Loucy (cell line): ENCODE data around the gene PBX4.

ENCODE experiments used
- H2AFZ ChIP-seq: fragments of 200-600 bp; sonication (generic); 2 replicates; pipeline ENCODE4 v1.6.0; 2016; ENCODE audit warnings: antibody characterized with exemption, mild to moderate bottlenecking, low read length, moderate library complexity
- H3F3A ChIP-seq: fragments of 200-600 bp; 2 replicates; pipeline ENCODE4 v1.6.0; 2016; ENCODE audit warnings: antibody characterized with exemption, low read depth, mild to moderate bottlenecking
- H3K27me3 ChIP-seq: fragments of 200-600 bp; sonication (generic); 2 replicates; pipeline ENCODE4 v1.6.1; 2014; ENCODE audit warnings: low read length, mild to moderate bottlenecking; ENCODE audit not compliant: insufficient read depth, poor library complexity, severe bottlenecking
- H3K36me3 ChIP-seq: fragments of 200-600 bp; sonication (generic); 2 replicates; pipeline ENCODE4 v1.6.1; 2016; ENCODE audit warnings: low read length; ENCODE audit not compliant: insufficient read depth
- H3K4me1 ChIP-seq: fragments of 200-600 bp; sonication (generic); 2 replicates; pipeline ENCODE4 v1.5.1; 2014; ENCODE audit warnings: low read length, mild to moderate bottlenecking; ENCODE audit not compliant: insufficient read depth, poor library complexity, severe bottlenecking
- H3K4me2 ChIP-seq: fragments of 200-600 bp; sonication (generic); 2 replicates; pipeline ENCODE4 v1.6.0; 2014; ENCODE audit warnings: antibody characterized with exemption, low read length, low read depth, mild to moderate bottlenecking; ENCODE audit not compliant: poor library complexity, severe bottlenecking
- H3K4me3 ChIP-seq: fragments of 200-600 bp; sonication (generic); 2 replicates; pipeline ENCODE4 v1.5.1; 2014; ENCODE audit warnings: low read length, mild to moderate bottlenecking, mixed read lengths; ENCODE audit not compliant: poor library complexity, severe bottlenecking
- H3K79me2 ChIP-seq: fragments of 200-600 bp; sonication (generic); 2 replicates; pipeline ENCODE4 v1.6.1; 2014; ENCODE audit warnings: low read length; ENCODE audit not compliant: insufficient read depth
- H3K9ac ChIP-seq: fragments of 200-600 bp; sonication (generic); 2 replicates; pipeline ENCODE4 v1.6.0; 2014; ENCODE audit warnings: mild to moderate bottlenecking, low read depth, low read length, moderate library complexity; ENCODE audit not compliant: poor library complexity, severe bottlenecking
- H3K9me2 ChIP-seq: fragments of 200-600 bp; sonication (generic); replicated peaks from 2 replicates; pipeline ENCODE4 v1.6.1; 2016; ENCODE audit warnings: low read depth, low read length, mixed read lengths
- H3K9me3 ChIP-seq: fragments of 200-600 bp; sonication (generic); 2 replicates; pipeline ENCODE4 v1.6.1; 2014; ENCODE audit warnings: mild to moderate bottlenecking, antibody characterized with exemption, low read length, low read depth; ENCODE audit not compliant: insufficient read depth
- H4K20me1 ChIP-seq: fragments of 200-600 bp; sonication (generic); 2 replicates; pipeline ENCODE4 v1.6.0; 2014; ENCODE audit warnings: antibody characterized with exemption, low read length, mild to moderate bottlenecking; ENCODE audit not compliant: insufficient read depth, poor library complexity, severe bottlenecking
- EZH2phosphoT487 ChIP-seq: fragments of 200-600 bp; IDR thresholded peaks from 2 replicates; pipeline ENCODE4 v1.6.1; 2018; ENCODE audit warnings: antibody characterized with exemption, mild to moderate bottlenecking, moderate library complexity, borderline replicate concordance
- TF ChIP-seq, protein P1 (sequence below): fragments of 200-600 bp; sonication (generic); conservative IDR thresholded peaks from 2 replicates; pipeline ENCODE4 v1.5.1; 2014; ENCODE audit warnings: mild to moderate bottlenecking, antibody characterized with exemption, low read length

The PBX4 gene

DNA sequence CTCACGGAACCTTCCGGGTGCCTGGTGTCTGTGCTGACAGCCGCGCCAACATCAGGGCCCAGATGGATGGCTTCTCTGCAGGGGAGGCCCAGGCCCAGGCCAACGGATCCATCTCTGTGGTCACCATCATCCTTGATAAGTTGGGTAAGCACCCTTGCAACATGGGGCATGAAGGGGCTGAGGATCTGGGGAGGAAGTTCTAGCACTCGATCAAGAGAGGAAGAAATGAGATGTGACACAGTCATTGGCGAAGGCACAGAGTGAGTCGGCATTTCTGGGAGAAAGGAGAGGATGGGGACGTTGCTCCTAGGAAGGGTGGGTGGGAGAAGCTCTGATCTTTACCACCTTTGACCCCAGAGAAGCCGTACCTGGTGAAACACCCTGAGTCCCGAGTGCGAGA lies 76.0 kb downstream of the PBX4 start:
- Histone ChIP-seq H3K9me3 (no peaks in the 10 kb centered on the region), H3K4me2 (no peak overlapping the region)

GRCh38 chr19:19541616-19542015 lies 76.9 kb downstream of the PBX4 start:
- Histone ChIP-seq H3K9ac (no peak overlapping the region), H3F3A (no peaks in the 10 kb centered on the region), H3K4me3 (no peak overlapping the region), H4K20me1 (no peaks in the 10 kb centered on the region), H3K36me3 (no peaks in the 10 kb centered on the region), H3K9me2 (no peaks in the 10 kb centered on the region), H3K9me3 (no peaks in the 10 kb centered on the region), H3K27me3 (no peaks in the 10 kb centered on the region), H3K4me1 (no peaks in the 10 kb centered on the region), H3K79me2 (no peaks in the 10 kb centered on the region), H2AFZ (no peak overlapping the region), H3K4me2 (no peak overlapping the region)
- TF ChIP-seq EZH2phosphoT487 = no peak
- TF ChIP-seq, protein P1, sequence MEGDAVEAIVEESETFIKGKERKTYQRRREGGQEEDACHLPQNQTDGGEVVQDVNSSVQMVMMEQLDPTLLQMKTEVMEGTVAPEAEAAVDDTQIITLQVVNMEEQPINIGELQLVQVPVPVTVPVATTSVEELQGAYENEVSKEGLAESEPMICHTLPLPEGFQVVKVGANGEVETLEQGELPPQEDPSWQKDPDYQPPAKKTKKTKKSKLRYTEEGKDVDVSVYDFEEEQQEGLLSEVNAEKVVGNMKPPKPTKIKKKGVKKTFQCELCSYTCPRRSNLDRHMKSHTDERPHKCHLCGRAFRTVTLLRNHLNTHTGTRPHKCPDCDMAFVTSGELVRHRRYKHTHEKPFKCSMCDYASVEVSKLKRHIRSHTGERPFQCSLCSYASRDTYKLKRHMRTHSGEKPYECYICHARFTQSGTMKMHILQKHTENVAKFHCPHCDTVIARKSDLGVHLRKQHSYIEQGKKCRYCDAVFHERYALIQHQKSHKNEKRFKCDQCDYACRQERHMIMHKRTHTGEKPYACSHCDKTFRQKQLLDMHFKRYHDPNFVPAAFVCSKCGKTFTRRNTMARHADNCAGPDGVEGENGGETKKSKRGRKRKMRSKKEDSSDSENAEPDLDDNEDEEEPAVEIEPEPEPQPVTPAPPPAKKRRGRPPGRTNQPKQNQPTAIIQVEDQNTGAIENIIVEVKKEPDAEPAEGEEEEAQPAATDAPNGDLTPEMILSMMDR = no peak

More for the DNA sequence above, 76.0 kb downstream of the PBX4 start:
- Histone ChIP-seq H3K9me2 (no peaks in the 10 kb centered on the region), H3F3A (no peaks in the 10 kb centered on the region), H3K9ac (no peak overlapping the region), H4K20me1 (no peaks in the 10 kb centered on the region), H2AFZ (no peak overlapping the region), H3K4me3 (no peak overlapping the region), H3K4me1 (no peaks in the 10 kb centered on the region), H3K79me2 (no peaks in the 10 kb centered on the region), H3K27me3 (no peaks in the 10 kb centered on the region), H3K36me3 (no peaks in the 10 kb centered on the region)
- no peak for TF ChIP-seq EZH2phosphoT487
- TF ChIP-seq, protein P1 = no peak

DNA sequence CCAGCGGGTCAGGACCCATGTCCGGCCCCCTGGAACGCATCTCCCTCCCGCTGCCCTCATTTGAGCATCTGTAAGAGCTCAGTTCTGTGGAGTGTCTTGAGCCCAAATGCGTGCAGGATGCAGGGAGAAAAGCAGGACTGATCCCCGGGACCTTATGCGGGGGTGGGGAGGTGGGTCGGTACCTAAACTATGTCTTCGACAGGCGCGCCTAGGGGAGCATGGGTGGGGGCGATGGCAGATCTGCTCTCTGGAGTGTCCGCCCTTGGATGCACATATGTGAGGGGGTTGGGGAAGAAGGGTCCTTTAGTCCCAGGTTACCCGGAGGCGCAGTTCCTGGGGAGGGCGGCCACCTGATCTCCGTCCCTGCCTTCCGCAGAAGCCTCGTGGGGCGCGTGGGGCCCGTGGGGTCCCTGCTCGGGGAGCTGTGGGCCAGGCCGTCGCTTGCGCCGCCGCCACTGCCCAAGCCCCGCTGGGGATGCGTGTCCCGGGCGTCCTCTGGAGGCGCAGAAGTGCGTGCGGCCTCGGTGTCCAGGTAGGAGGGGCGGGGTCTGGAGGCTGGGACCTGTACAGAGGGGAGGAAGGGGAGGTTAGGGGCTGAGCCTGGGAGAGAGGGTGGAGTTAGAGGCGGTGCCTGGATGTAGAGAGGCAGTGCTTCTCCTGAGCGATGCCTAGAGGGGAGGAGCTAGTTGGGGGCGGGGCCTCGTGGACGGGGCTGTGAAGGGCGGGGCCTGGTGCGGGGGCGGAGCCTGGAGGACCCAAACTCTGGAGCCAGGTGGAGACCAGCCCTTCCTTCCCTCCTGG lies 77.6 kb downstream of the PBX4 start:
- Histone ChIP-seq H3K79me2 (no peaks in the 10 kb centered on the region), H2AFZ (no peak overlapping the region), H3K9ac (no peak overlapping the region), H3K9me3 (no peaks in the 10 kb centered on the region), H3K4me3 (no peak overlapping the region), H3K27me3 (no peaks in the 10 kb centered on the region), H3K4me2 (no peak overlapping the region), H4K20me1 (no peaks in the 10 kb centered on the region), H3K36me3 (no peaks in the 10 kb centered on the region), H3F3A (no peaks in the 10 kb centered on the region), H3K4me1 (no peaks in the 10 kb centered on the region), H3K9me2 (no peaks in the 10 kb centered on the region)
- TF ChIP-seq EZH2phosphoT487 = no peak
- TF ChIP-seq, protein P1 = no peak
